IMR-90 (cell line): ENCODE results near the gene SLC35F3. TPM values are rescaled to one million over a fixed set of nuclear protein-coding genes. Genes with fewer than 3 reads are reported as not detected.

ENCODE experiments used
- ATAC-seq: fragments of 200-7000 bp; cut with Tn5 transposase; 2 replicates; pipeline ENCODE4 v1.9.1; 2020; ENCODE audit warnings: low read depth, mild to moderate bottlenecking, moderate library complexity
- BruUV-seq: library from RNA; stranded (reverse); fragments of 400-500 nt; replicated peaks from 2 replicates; lab custom pipeline; 2021; lab: Mats Ljungman, UMichigan
- CTCF ChIA-PET: fragments of 300-600 bp; formaldehyde crosslinking; extraction: SDS; loops from one replicate; lab custom pipeline; 2021; ENCODE audit warnings: antibody characterized with exemption; lab: Yijun Ruan, JAX
- POLR2A ChIA-PET: fragments of 300-600 bp; sonication (Branson Sonifier 250); formaldehyde crosslinking; loops from one replicate; lab custom pipeline; 2022; ENCODE audit warnings: antibody characterized with exemption; ENCODE audit not compliant: unreplicated experiment; lab: Charles Lee
- DNase-seq: peaks from one replicate; pipeline ENCODE4 v3.0.0; 2013
- H2AFZ ChIP-seq: replicated peaks from 2 replicates; pipeline ENCODE3; 2013; ENCODE audit warnings: low read length, mild to moderate bottlenecking; ENCODE audit not compliant: poor library complexity
- H2AK5ac ChIP-seq: 2 replicates; pipeline ENCODE4 v1.6.1; 2013; ENCODE audit warnings: low read depth, low read length, inconsistent platforms
- H2AK9ac ChIP-seq: replicated peaks from 2 replicates; pipeline ENCODE3; 2013; ENCODE audit warnings: mild to moderate bottlenecking, low read depth, low read length, moderate library complexity; ENCODE audit not compliant: poor library complexity
- H2BK120ac ChIP-seq: 2 replicates; pipeline ENCODE4 v1.6.1; 2013; ENCODE audit warnings: low read depth, low read length, inconsistent platforms
- H2BK15ac ChIP-seq: 3 replicates; pipeline ENCODE4 v1.6.1; 2013; ENCODE audit warnings: low read depth, low read length, inconsistent platforms
- H2BK20ac ChIP-seq: 2 replicates; pipeline ENCODE4 v1.6.1; 2013; ENCODE audit warnings: low read depth, mild to moderate bottlenecking, inconsistent platforms, low read length, moderate library complexity
- H2BK5ac ChIP-seq: 2 replicates; pipeline ENCODE4 v1.6.1; 2013; ENCODE audit warnings: mild to moderate bottlenecking, low read depth, low read length, inconsistent platforms; ENCODE audit not compliant: poor library complexity, severe bottlenecking
- H3K14ac ChIP-seq: replicated peaks from 2 replicates; pipeline ENCODE4 v1.6.1; 2013; ENCODE audit warnings: low read depth, low read length, inconsistent platforms
- H3K18ac ChIP-seq: 2 replicates; pipeline ENCODE4 v1.6.1; 2013; ENCODE audit warnings: low read depth, low read length, control low read depth
- H3K23ac ChIP-seq: 2 replicates; pipeline ENCODE4 v1.6.1; 2013; ENCODE audit warnings: low read depth, low read length, inconsistent platforms
- H3K27ac ChIP-seq: 2 replicates; pipeline ENCODE4 v1.5.1; 2013; ENCODE audit warnings: mild to moderate bottlenecking, control low read depth, low read length; ENCODE audit not compliant: insufficient read depth
- H3K27me3 ChIP-seq: 2 replicates; pipeline ENCODE4 v1.6.1; 2013; ENCODE audit warnings: low read length; ENCODE audit not compliant: control insufficient read depth, insufficient read depth
- H3K36me3 ChIP-seq: 2 replicates; pipeline ENCODE4 v1.6.1; 2013; ENCODE audit warnings: low read length, mixed read lengths; ENCODE audit not compliant: control insufficient read depth, insufficient read depth
- H3K4ac ChIP-seq: 2 replicates; pipeline ENCODE4 v1.6.1; 2013; ENCODE audit warnings: low read depth, low read length, inconsistent platforms
- H3K4me1 ChIP-seq: 2 replicates; pipeline ENCODE4 v1.6.1; 2013; ENCODE audit warnings: low read length, mixed read lengths; ENCODE audit not compliant: control insufficient read depth, insufficient read depth
- H3K4me2 ChIP-seq: 2 replicates; pipeline ENCODE4 v1.6.1; 2013; ENCODE audit warnings: low read depth, mild to moderate bottlenecking, control low read depth, low read length, moderate library complexity
- H3K4me3 ChIP-seq: 2 replicates; pipeline ENCODE4 v1.5.1; 2013; ENCODE audit warnings: low read depth, mild to moderate bottlenecking, control low read depth, low read length, moderate library complexity; ENCODE audit not compliant: insufficient read depth
- H3K56ac ChIP-seq: 2 replicates; pipeline ENCODE4 v1.6.1; 2013; ENCODE audit warnings: low read length, inconsistent platforms; ENCODE audit not compliant: insufficient read depth; ENCODE audit errors: extremely low read depth
- H3K79me1 ChIP-seq, 2 experiments: 2 replicates each; pipeline ENCODE4 v1.6.1; 2013; ENCODE audit warnings: low read length in 2 of 2, inconsistent platforms in 1 of 2, low read depth in 1 of 2
- H3K9ac ChIP-seq: 2 replicates; pipeline ENCODE4 v1.6.1; 2013; ENCODE audit warnings: low read depth, low read length, control low read depth
- H3K9me1 ChIP-seq: 2 replicates; pipeline ENCODE4 v1.6.1; 2013; ENCODE audit warnings: low read length, inconsistent platforms; ENCODE audit not compliant: insufficient read depth
- H3K9me3 ChIP-seq: 2 replicates; pipeline ENCODE4 v1.6.1; 2013; ENCODE audit warnings: low read length; ENCODE audit not compliant: control insufficient read depth, insufficient read depth
- H4K20me1 ChIP-seq: 2 replicates; pipeline ENCODE4 v1.6.1; 2013; ENCODE audit warnings: low read length, inconsistent platforms; ENCODE audit not compliant: insufficient read depth
- H4K5ac ChIP-seq: 2 replicates; pipeline ENCODE4 v1.6.1; 2013; ENCODE audit warnings: mild to moderate bottlenecking, low read depth, low read length, control low read depth
- H4K8ac ChIP-seq, 2 experiments: 2 replicates each; pipeline ENCODE4 v1.6.1; 2013; ENCODE audit warnings: low read depth in 2 of 2, low read length in 2 of 2, control low read depth in 1 of 2, inconsistent platforms in 1 of 2
- H4K91ac ChIP-seq: 2 replicates; pipeline ENCODE4 v1.6.1; 2013; ENCODE audit warnings: low read depth, low read length, inconsistent platforms; ENCODE audit not compliant: insufficient read depth
- FOS ChIP-seq: fragments of 150-350 bp; IDR thresholded peaks from 2 replicates; pipeline ENCODE4 v1.6.1; 2016; ENCODE audit warnings: low read depth, low read length
- MAFK ChIP-seq: IDR thresholded peaks from 2 replicates; pipeline ENCODE4 v1.6.1; 2012; ENCODE audit warnings: low read depth, low read length, improper control_type of control experiment
- NFE2L2 ChIP-seq: fragments of 150-350 bp; IDR thresholded peaks from 2 replicates; pipeline ENCODE4 v1.6.1; 2016; ENCODE audit warnings: low read depth, mild to moderate bottlenecking, low read length
- RCOR1 ChIP-seq: IDR thresholded peaks from 2 replicates; pipeline ENCODE4 v1.6.1; 2012; ENCODE audit warnings: mild to moderate bottlenecking, low read length, improper control_type of control experiment; ENCODE audit not compliant: insufficient replicate concordance
- RFX5 ChIP-seq: IDR thresholded peaks from 2 replicates; pipeline ENCODE4 v1.8.0; 2012; ENCODE audit warnings: low read depth, mild to moderate bottlenecking, low read length, moderate library complexity
- SMC3 ChIP-seq: fragments of 150-350 bp; IDR thresholded peaks from 2 replicates; pipeline ENCODE4 v1.6.1; 2016; ENCODE audit warnings: low read depth, mild to moderate bottlenecking, antibody characterized with exemption, low read length, moderate library complexity
- WGBS, 2 experiments: methylation state at CpG; one replicate each; pipeline versions ENCODE4 v1.1.5 to v1.1.7; 2013; ENCODE audit warnings: missing lambda C conversion rate in 2 of 2; ENCODE audit not compliant: insufficient read length in 1 of 2; ENCODE audit errors: extremely low coverage in 2 of 2; 5-methylcytosine and 5-hydroxymethylcytosine counted together
- dilution Hi-C: fragments of 300-500 bp; cut with HindIII; formaldehyde crosslinking; loops from one replicate; pipeline ENCODE4 v1.14.3; 2018; ENCODE audit warnings: low sequenced_read_pairs; ENCODE audit not compliant: unreplicated experiment
- in situ Hi-C: fragments of 300-500 bp; cut with MboI; formaldehyde crosslinking; loops from 3 replicates; pipeline ENCODE4 v1.14.3; 2019; ENCODE audit warnings: low sequenced_read_pairs, inconsistent platforms, mixed read lengths
- intact Hi-C: fragments of 100-400 bp; cut with micrococcal nuclease; formaldehyde crosslinking; loops from 2 replicates; pipeline ENCODE4 v1.10.0; 2022
- polyA plus RNA-seq, 3 experiments: library from polyadenylated mRNA; depleted of rRNA; stranded (reverse); fragments of >200 nt; gene quantifications; 2 replicates each; pipeline ENCODE4 v1.2.3, GENCODE V29; 2012; ENCODE audit warnings: low replicate concordance in 1 of 3
- total RNA-seq: library from RNA; depleted of rRNA; stranded (reverse); fragments of >200 nt; gene quantifications from 2 replicates; pipeline ENCODE4 v1.2.3, GENCODE V29; 2012
- TF ChIP-seq, protein P1 (sequence below): fragments of 150-350 bp; IDR thresholded peaks from 2 replicates; pipeline ENCODE4 v1.6.1; 2017; ENCODE audit warnings: mild to moderate bottlenecking, antibody characterized with exemption, low read length, low read depth
- TF ChIP-seq, protein P2 (sequence below): conservative IDR thresholded peaks from 2 replicates; pipeline ENCODE4 v1.5.1; 2012; ENCODE audit warnings: mild to moderate bottlenecking, low read depth, low read length, improper control_type of control experiment

SLC35F3 gene
- total and polyA plus RNA-seq, 2 of the 4 experiments (the other 2 are of a cell fraction) = under 0.01 to 0.17 TPM

DNA sequence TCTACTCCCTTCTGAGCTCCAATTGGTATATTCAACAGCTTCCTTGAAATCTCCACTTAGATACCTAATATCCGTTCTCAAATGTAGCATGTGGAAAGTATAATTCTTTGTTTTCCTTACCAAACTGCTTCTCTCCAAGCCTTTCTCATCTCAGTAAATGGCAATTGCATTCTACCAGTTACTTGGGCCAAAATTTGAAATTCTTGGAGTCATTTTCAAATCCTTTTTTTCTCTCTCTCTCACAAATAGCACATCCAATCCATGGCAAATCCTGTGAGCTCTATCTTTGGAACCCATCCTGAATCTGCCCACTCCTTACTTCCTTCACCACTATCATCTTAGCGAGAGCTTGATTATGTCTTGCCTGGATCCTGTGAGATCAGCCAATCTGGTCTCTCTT lies 39.3 kb upstream of the SLC35F3 start:
- no peak overlapping the region for H4K5ac ChIP-seq
- H3K36me3 ChIP-seq = no peaks in the 10 kb centered on the region
- in situ Hi-C loops (no loop called here), intact Hi-C loops (no loop called here), dilution Hi-C loops (no loop called here)
- H3K18ac ChIP-seq = no peak overlapping the region
- no peak overlapping the region for H2BK5ac ChIP-seq
- no peak overlapping the region for H3K56ac ChIP-seq
- no peak overlapping the region for H3K14ac ChIP-seq
- no peaks in the 10 kb centered on the region for H4K20me1 ChIP-seq
- H3K4me2 ChIP-seq = no peak overlapping the region
- peaks cover 12% of the 10 kb centered on the region for H3K9me3 ChIP-seq
- TF ChIP-seq SMC3 (no peak), FOS (no peak), NFE2L2 (no peak), MAFK (no peak), RFX5 (no peak), RCOR1 (no peak)
- TF ChIP-seq, protein P1, sequence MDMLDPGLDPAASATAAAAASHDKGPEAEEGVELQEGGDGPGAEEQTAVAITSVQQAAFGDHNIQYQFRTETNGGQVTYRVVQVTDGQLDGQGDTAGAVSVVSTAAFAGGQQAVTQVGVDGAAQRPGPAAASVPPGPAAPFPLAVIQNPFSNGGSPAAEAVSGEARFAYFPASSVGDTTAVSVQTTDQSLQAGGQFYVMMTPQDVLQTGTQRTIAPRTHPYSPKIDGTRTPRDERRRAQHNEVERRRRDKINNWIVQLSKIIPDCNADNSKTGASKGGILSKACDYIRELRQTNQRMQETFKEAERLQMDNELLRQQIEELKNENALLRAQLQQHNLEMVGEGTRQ = no peak
- TF ChIP-seq, protein P2, sequence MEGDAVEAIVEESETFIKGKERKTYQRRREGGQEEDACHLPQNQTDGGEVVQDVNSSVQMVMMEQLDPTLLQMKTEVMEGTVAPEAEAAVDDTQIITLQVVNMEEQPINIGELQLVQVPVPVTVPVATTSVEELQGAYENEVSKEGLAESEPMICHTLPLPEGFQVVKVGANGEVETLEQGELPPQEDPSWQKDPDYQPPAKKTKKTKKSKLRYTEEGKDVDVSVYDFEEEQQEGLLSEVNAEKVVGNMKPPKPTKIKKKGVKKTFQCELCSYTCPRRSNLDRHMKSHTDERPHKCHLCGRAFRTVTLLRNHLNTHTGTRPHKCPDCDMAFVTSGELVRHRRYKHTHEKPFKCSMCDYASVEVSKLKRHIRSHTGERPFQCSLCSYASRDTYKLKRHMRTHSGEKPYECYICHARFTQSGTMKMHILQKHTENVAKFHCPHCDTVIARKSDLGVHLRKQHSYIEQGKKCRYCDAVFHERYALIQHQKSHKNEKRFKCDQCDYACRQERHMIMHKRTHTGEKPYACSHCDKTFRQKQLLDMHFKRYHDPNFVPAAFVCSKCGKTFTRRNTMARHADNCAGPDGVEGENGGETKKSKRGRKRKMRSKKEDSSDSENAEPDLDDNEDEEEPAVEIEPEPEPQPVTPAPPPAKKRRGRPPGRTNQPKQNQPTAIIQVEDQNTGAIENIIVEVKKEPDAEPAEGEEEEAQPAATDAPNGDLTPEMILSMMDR = no peak
- no peak overlapping the region for H3K23ac ChIP-seq
- H3K9ac ChIP-seq = no peak overlapping the region
- no peak overlapping the region for H2BK20ac ChIP-seq
- no peak for ATAC-seq
- BruUV-seq = no TSS peak
- no peak overlapping the region for H3K4ac ChIP-seq
- H2AFZ ChIP-seq = no peak overlapping the region
- no peak overlapping the region for H2BK120ac ChIP-seq
- no peak overlapping the region for H4K8ac ChIP-seq
- no peak overlapping the region for H4K91ac ChIP-seq
- ChIA-PET POLR2A (no interaction called here), CTCF (no interaction called here)
- WGBS, 2 experiments = 0% methylated on average over 1 of the region's 2 CpGs; no CpG with 5 or more reads in 1 of the 2 experiments
- no peak overlapping the region for H3K4me3 ChIP-seq
- H3K27me3 ChIP-seq = no peaks in the 10 kb centered on the region
- no peak overlapping the region for H2AK5ac ChIP-seq
- no peak overlapping the region for H3K27ac ChIP-seq
- no peaks in the 10 kb centered on the region for H3K9me1 ChIP-seq
- H3K4me1 ChIP-seq = no peaks in the 10 kb centered on the region
- no peak for DNase-seq
- no peak overlapping the region for H2BK15ac ChIP-seq
- H2AK9ac ChIP-seq = peak overlapping the region; percentile 24
- no peaks in the 10 kb centered on the region for H3K79me1 ChIP-seq
